ENCODE data around the gene ARSI. TPM values are rescaled to one million over a fixed set of nuclear protein-coding genes. Genes with fewer than 3 reads are reported as not detected.

ARSI gene
- total RNA-seq: 0.25 and 0.51 TPM in 2 replicates
- long read RNA-seq: 0 reads

DNA sequence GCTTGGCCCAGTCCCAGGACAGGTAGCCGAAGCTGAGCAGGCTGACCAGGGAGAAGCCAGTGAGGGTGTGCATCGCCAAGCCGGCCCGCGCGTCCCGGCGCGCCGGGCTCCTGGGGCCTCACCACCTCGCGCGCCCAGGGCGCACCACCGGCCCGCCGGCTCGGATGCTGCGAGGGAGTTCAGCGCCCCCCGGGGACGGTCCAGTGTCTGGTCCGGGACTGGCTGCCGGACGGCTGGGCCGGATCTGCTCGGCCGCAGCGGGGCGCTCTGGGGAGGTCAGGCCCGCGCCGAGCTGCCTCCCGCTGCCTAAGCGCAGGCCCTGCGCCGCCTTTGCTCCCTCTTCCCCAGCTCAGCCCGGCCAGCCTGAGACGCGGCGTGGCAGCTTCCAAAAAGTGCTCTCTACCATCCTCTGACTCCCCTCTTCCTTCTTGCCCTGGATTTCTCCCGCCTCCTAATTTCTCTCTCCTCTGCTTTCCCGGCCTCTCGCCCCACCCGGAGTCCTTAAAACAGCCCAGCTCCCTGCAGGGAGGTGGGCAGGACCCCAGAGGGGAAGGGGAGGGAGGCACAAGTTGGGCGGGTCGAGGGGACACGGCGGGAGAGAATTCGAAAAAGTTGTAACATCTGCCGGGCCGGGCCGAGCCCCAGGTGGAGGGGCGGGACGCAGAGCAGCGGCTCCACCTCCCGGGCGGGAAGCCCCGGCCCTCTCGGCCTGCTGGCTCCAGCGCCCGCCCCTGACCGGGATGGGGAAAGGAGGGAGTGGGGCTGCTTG lies at the start of gene ARSI:
Gene ARSI, minus strand, starts transcription at position 605 of the 769 bp plus-strand sequence. Its CDS starts 532 bp downstream, at position 73.
- TF ChIP-seq, protein P1, sequence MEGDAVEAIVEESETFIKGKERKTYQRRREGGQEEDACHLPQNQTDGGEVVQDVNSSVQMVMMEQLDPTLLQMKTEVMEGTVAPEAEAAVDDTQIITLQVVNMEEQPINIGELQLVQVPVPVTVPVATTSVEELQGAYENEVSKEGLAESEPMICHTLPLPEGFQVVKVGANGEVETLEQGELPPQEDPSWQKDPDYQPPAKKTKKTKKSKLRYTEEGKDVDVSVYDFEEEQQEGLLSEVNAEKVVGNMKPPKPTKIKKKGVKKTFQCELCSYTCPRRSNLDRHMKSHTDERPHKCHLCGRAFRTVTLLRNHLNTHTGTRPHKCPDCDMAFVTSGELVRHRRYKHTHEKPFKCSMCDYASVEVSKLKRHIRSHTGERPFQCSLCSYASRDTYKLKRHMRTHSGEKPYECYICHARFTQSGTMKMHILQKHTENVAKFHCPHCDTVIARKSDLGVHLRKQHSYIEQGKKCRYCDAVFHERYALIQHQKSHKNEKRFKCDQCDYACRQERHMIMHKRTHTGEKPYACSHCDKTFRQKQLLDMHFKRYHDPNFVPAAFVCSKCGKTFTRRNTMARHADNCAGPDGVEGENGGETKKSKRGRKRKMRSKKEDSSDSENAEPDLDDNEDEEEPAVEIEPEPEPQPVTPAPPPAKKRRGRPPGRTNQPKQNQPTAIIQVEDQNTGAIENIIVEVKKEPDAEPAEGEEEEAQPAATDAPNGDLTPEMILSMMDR (conservative IDR thresholded peaks at IDR 0.05): peak; percentile 33
- Mint-ChIP-seq H3K4me3 (no peak within 1 kb of the TSS), H3K27ac (ENCODE audit: unreplicated experiment) (no peak within 1 kb of the TSS), H3K9me3 (no peaks in the 10 kb centered on the region), H3K36me3 (ENCODE audit: low read depth) (no peaks in the 10 kb centered on the region), H3K4me1 (peaks cover 33% of the 10 kb centered on the region), H3K27me3 (ENCODE audit: low read depth) (peaks cover 52% of the 10 kb centered on the region)
- DNase-seq (ENCODE audit: low read depth, low spot score): no peak

DNA sequence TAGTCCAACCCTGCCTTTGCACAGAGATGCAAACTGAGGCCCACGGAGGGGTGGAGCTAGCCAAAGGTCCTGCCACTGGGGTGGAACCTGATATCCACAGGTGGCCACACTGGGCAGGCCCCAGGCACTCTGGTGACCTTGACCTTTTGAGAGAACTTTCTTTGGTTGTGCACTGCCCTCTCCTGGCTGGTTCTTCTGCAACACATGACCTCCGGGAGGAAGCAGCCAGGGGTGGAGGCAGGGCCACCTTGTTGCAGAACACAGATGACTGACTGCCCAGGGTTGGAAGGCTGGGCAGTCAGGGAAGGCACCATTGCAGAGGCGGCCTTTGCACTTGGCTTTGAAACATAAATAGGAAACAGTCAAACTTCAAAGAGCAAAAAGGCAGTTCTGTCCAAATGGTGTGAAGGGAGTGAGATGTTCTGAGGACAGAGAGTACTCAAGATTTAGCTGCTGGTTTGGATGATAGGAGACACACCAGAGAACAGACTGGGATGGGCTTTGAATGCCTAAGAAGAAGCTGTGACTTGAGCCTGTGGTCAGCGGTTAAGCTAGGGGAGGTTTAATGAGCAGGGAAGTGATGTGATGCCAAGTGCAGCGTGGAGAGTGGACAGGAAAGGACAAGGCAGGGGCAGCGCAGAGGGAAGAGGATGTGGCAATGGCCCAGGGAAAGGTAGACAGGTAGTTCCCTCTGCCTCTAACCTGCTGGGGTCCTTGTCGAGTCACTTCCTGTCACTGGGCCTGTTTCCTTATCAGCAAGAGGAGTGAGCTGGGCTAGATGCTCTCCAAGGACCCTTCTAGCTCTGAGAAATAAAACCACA lies 48.0 kb upstream of the ARSI start:
- H3K4me3 Mint-ChIP-seq: no peak overlapping the region
- peak; percentile 72 for DNase-seq (ENCODE audit: low read depth, low spot score)
- H3K27ac Mint-ChIP-seq (ENCODE audit: unreplicated experiment): no peak overlapping the region

DNA sequence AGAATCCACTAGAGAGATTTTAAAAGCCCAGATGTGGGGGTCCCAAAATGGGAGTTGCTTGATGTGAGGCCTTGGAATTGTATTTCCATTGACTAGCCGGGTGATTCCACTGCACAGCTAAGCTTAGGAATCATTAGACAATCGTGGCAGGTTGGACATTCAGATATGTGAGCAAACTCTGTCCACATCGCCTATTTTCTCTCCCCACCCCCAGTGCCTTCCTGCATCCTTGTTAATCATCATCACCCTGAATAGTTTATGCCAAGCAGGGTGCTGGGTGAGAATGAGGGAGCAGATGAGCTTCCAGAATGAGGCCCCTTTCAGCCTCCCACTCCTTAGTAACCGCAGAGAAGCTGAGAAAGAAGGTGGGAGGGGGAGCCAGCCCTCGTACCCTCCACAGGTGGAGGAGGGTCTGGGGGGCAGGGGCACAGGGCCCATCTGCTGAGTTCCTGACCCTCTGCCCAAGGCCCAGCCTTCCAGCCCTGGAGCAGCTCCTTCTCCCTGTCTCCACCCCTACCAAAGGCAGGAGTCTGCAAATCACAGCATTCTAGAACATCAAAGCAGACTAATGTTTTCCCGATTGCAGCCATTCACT lies 47.1 kb upstream of the ARSI start:
- H3K9me3 Mint-ChIP-seq: no peaks in the 10 kb centered on the region
- H3K4me1 Mint-ChIP-seq: peaks cover 38% of the 10 kb centered on the region
- no peak for DNase-seq (ENCODE audit: low read depth, low spot score)
- no peaks in the 10 kb centered on the region for H3K36me3 Mint-ChIP-seq (ENCODE audit: low read depth)
- H3K27me3 Mint-ChIP-seq (ENCODE audit: low read depth): peaks cover 1% of the 10 kb centered on the region
- H3K4me3 Mint-ChIP-seq: no peak overlapping the region
- TF ChIP-seq, protein P1 (conservative IDR thresholded peaks at IDR 0.05): no peak
- H3K27ac Mint-ChIP-seq (ENCODE audit: unreplicated experiment): no peak overlapping the region

More for the DNA sequence above, 48.0 kb upstream of the ARSI start:
- Mint-ChIP-seq H3K27me3 (ENCODE audit: low read depth) (peaks cover 4% of the 10 kb centered on the region), H3K9me3 (no peaks in the 10 kb centered on the region), H3K4me1 (peaks cover 36% of the 10 kb centered on the region), H3K36me3 (ENCODE audit: low read depth) (no peaks in the 10 kb centered on the region)
- TF ChIP-seq, protein P1 (conservative IDR thresholded peaks at IDR 0.05): peak; percentile 73

DNA sequence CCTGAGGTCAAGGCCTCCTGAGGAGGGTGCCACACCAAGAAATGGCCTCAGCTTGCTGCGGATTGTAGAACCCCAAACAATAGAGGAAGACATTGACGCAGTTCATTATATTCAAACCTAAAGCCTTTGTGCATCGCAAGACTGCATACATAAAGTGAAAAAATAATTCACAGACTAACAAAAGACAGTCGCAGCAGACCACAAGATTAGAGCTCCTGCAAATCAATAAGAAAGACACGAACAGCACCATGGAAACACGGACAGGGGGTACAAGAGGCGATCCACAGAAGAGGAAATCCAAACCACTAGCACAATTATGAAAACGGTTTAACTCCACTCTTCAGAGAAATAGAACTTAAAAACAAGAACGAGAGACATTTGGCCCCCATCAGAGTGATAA lies 44.7 kb upstream of the ARSI start:
- no peak overlapping the region for H3K4me3 Mint-ChIP-seq
- peaks cover 43% of the 10 kb centered on the region for H3K4me1 Mint-ChIP-seq
- H3K27ac Mint-ChIP-seq (ENCODE audit: unreplicated experiment): peak overlapping the region; percentile 82
- H3K36me3 Mint-ChIP-seq (ENCODE audit: low read depth): no peaks in the 10 kb centered on the region
- no peaks in the 10 kb centered on the region for H3K27me3 Mint-ChIP-seq (ENCODE audit: low read depth)
- no peaks in the 10 kb centered on the region for H3K9me3 Mint-ChIP-seq
- TF ChIP-seq, protein P1 (conservative IDR thresholded peaks at IDR 0.05): no peak
- DNase-seq (ENCODE audit: low read depth, low spot score): no peak

DNA sequence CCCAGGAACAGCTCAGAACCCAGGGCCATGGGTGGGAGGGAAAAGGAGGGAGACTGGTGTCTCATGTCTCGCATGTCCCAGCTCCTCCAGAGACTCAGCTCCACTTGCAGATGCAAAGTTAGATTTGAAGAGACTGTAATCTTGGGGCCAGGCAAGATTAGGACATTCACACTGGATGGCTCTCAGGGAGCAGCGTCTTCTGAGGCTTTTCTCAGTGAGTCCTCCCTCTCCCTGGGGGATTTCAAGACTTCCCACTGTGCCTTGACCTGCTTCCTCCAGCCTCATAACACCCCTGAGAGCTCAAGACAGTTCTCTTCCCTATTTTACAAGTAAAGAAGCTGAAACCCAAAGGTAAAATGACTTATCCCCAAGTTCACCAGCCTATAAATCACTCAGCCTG lies 44.3 kb upstream of the ARSI start:
- Mint-ChIP-seq H3K4me1 (peaks cover 43% of the 10 kb centered on the region), H3K27ac (ENCODE audit: unreplicated experiment) (peak overlapping the region; percentile 82)
- TF ChIP-seq, protein P1 (conservative IDR thresholded peaks at IDR 0.05): no peak

More for the DNA sequence above, 44.3 kb upstream of the ARSI start:
- no peaks in the 10 kb centered on the region for H3K36me3 Mint-ChIP-seq (ENCODE audit: low read depth)
- H3K4me3 Mint-ChIP-seq: no peak overlapping the region
- no peaks in the 10 kb centered on the region for H3K27me3 Mint-ChIP-seq (ENCODE audit: low read depth)
- H3K9me3 Mint-ChIP-seq: no peaks in the 10 kb centered on the region
- no peak for DNase-seq (ENCODE audit: low read depth, low spot score)
